ENCODE measurements around the gene ITGA4.

Gene ITGA4

DNA sequence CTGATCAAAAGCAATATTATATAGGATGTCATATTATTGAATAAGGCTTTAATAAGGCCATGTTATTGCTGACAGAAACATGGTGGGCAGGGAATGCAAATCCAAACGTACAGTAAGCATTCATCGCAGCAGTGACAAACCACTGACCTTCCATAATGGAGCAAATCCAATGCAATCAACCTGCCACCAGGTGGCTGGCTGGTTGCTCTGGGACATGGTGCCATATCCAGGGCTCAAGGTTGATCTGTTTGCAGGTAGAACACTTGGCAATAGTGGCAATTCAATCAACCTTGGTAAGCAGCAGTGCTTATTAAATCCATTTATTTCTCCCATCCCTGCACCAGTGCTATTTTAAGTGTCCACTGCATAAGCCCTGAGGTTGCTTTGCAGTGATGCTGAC lies 124.3 kb downstream of the ITGA4 start:
- peaks cover 10% of the 10 kb centered on the region for H3K4me1 Mint-ChIP-seq
- no peak overlapping the region for H3K4me3 Mint-ChIP-seq
- peaks cover 9% of the 10 kb centered on the region for H3K27me3 Mint-ChIP-seq
- no peaks in the 10 kb centered on the region for H3K9me3 Mint-ChIP-seq
- H3K27ac Mint-ChIP-seq, result no peak overlapping the region
- no peak for DNase-seq
- H3K36me3 Mint-ChIP-seq, result no peaks in the 10 kb centered on the region
- CTCF ChIA-PET, result no interaction called here

- no peaks in the 10 kb centered on the region for H3K9me3 Mint-ChIP-seq
- H3K4me1 Mint-ChIP-seq, result peaks cover 14% of the 10 kb centered on the region
- CTCF ChIA-PET, result interaction anchor here (2.4 kb wide), 1 partner anchor 130 kb away, joined by 5 read pairs; no protein-coding TSS in a partner anchor
- no peaks in the 10 kb centered on the region for H3K36me3 Mint-ChIP-seq
- no peak overlapping the region for H3K27ac Mint-ChIP-seq
- no peak for DNase-seq
- H3K4me3 Mint-ChIP-seq, result no peak overlapping the region
- peaks cover 12% of the 10 kb centered on the region for H3K27me3 Mint-ChIP-seq
Measured at GRCh38 chr2:181585732-181586131, 128.5 kb downstream of the ITGA4 start.
